ENCODE measurements around the gene LHFPL6.

LHFPL6 gene

DNA sequence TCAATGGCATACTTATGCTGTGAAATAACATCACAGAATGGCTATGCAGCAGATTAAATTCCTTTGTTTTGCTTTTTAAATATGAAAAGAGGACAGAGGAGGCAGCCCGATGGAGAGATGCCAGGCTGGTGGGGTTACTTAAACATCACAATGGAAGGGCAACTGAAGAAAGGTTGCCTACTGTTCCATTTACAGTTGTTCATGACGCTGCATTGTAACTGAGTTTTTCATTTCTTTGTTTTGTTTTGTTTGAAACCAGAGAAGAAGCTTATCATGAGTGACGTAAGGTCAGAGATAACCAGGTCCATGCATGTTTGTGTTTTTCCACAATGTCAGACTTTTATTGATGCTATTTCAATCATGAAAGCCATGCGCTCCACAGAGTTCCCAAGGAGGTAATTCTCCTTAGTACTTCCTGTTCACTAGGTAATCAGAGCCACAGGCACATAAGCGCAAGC is 273.8 kb downstream of the LHFPL6 start:
- TF ChIP-seq, protein P1, sequence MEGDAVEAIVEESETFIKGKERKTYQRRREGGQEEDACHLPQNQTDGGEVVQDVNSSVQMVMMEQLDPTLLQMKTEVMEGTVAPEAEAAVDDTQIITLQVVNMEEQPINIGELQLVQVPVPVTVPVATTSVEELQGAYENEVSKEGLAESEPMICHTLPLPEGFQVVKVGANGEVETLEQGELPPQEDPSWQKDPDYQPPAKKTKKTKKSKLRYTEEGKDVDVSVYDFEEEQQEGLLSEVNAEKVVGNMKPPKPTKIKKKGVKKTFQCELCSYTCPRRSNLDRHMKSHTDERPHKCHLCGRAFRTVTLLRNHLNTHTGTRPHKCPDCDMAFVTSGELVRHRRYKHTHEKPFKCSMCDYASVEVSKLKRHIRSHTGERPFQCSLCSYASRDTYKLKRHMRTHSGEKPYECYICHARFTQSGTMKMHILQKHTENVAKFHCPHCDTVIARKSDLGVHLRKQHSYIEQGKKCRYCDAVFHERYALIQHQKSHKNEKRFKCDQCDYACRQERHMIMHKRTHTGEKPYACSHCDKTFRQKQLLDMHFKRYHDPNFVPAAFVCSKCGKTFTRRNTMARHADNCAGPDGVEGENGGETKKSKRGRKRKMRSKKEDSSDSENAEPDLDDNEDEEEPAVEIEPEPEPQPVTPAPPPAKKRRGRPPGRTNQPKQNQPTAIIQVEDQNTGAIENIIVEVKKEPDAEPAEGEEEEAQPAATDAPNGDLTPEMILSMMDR (IDR thresholded peaks at IDR 0.05; ENCODE audit: low read depth, low read length): no peak
- no peak for DNase-seq (ENCODE audit: extremely low read depth, low read depth)

- no peak for DNase-seq (ENCODE audit: extremely low read depth, low read depth)
- TF ChIP-seq, protein P1 (IDR thresholded peaks at IDR 0.05; ENCODE audit: low read depth, low read length): no peak
Measured at GRCh38 chr13:39327172-39327479, 275.9 kb downstream of the LHFPL6 start.

- TF ChIP-seq, protein P1 (IDR thresholded peaks at IDR 0.05; ENCODE audit: low read depth, low read length): no peak
- peak; percentile 24 for DNase-seq (ENCODE audit: extremely low read depth, low read depth)
Measured at GRCh38 chr13:39326469-39327171, 276.4 kb downstream of the LHFPL6 start.

GRCh38 chr13:39324806-39325311 is 278.1 kb downstream of the LHFPL6 start:
- TF ChIP-seq, protein P1 (IDR thresholded peaks at IDR 0.05; ENCODE audit: low read depth, low read length): no peak
- no peak for DNase-seq (ENCODE audit: extremely low read depth, low read depth)

DNA sequence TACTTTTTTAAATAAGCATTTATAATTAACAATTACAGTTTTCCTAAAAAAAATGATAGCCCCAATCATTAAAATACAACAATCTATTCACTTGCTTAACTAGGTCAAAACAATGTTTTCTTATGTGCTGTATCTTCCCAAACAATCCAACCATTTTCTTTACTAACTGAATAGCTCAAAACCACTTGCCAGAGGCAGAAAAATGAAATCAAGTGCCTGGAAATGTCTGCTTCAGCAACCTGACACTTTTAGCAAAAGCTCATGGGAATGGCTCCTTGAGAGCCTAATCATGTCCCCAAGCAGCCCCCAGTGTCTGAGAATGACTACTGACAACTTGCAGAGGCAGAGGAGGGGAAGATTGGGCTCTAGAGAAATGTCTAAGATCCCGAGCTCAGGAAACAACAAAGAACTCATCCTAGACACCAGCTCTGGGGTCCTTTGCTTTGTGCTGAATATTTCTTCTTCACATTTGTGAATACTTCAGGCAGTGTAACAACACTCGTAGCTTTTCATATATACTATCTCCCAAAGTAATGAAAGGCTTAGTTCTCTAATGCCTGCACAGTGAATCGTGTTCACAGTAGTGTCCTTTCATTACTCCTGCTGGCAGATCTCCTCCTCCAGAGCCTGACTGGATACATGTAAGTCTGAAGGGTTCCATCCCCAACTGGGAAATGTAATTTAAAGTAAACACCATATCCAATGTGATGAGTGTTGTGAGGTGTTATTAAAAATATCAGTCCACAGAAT is 280.0 kb downstream of the LHFPL6 start:
- TF ChIP-seq, protein P1 (IDR thresholded peaks at IDR 0.05; ENCODE audit: low read depth, low read length): no peak
- no peak for DNase-seq (ENCODE audit: extremely low read depth, low read depth)

- TF ChIP-seq, protein P1 (IDR thresholded peaks at IDR 0.05; ENCODE audit: low read depth, low read length): no peak
- peak; percentile 38 for DNase-seq (ENCODE audit: extremely low read depth, low read depth)
Measured at GRCh38 chr13:39321574-39321973, 281.4 kb downstream of the LHFPL6 start.

DNA sequence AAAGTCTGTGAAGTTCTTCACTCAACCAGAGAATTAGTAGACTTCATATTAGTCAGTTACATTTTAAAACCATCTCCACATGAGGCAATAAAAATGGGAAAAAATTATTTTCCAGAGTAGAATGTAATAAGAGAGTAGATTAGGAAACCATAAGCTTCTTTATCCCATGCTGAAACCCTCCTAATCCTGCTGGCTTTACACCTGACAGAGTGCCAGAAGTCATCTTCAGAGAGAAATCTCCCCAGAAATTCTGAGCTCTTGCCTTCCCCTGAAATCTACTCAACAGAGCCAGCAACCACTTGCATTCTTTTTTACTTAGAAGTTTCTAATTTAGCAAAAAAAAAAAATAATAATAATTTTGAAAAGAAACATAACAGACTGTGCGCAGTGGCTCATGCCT is 284.8 kb downstream of the LHFPL6 start:
- TF ChIP-seq, protein P1 (IDR thresholded peaks at IDR 0.05; ENCODE audit: low read depth, low read length): no peak
- no peak for DNase-seq (ENCODE audit: extremely low read depth, low read depth)

All from AG09319 (cell line).